LNCAP (cell line): Measurements from ENCODE around the gene ZNF544.

ENCODE experiments used
- TF ChIP-seq, protein P1 (sequence below): fragments of 450-650 bp; IDR thresholded peaks from 2 replicates; pipeline ENCODE4 v1.5.1; 2017; ENCODE audit warnings: mild to moderate bottlenecking

ZNF544 gene

DNA sequence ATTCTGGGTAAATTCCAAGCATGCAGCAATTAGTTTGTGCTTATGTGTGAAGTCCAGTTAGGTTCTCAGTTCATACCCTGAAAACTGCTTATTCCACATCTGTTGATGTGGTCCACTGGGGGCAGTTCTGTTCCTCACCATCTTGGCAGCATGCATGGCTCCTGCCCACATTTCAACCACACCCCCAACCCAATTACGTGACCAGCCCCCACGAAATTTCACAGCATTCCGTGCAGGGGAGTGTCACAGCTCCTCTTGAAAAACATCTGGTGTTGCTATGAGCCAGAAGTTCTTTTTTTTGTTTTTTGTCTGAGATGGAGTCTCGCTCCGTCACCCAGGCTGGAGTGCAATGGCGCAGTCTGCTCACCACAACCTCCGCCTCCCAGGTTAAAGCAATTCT lies 67.4 kb downstream of the ZNF544 start:
- TF ChIP-seq, protein P1, sequence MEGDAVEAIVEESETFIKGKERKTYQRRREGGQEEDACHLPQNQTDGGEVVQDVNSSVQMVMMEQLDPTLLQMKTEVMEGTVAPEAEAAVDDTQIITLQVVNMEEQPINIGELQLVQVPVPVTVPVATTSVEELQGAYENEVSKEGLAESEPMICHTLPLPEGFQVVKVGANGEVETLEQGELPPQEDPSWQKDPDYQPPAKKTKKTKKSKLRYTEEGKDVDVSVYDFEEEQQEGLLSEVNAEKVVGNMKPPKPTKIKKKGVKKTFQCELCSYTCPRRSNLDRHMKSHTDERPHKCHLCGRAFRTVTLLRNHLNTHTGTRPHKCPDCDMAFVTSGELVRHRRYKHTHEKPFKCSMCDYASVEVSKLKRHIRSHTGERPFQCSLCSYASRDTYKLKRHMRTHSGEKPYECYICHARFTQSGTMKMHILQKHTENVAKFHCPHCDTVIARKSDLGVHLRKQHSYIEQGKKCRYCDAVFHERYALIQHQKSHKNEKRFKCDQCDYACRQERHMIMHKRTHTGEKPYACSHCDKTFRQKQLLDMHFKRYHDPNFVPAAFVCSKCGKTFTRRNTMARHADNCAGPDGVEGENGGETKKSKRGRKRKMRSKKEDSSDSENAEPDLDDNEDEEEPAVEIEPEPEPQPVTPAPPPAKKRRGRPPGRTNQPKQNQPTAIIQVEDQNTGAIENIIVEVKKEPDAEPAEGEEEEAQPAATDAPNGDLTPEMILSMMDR, result no peak

DNA sequence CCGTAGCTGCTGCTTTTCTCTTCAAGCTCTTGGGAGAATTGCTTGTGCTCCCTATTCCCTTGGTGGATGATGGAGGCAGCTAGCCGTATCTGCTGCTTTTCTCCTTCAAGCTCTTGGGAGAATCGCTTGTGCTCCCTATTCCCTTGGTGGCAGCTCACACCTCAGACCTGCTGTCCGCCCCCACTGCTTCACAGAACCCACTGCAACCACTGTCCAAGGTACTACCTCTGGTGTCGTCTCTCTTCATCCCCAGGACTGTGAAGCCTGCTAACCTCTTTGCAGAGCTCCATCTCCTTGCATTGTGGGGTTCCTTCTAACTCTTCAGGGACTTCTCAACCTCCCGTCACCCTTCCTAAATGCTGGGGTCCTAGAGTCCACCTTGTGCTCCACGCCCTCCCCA lies 71.9 kb downstream of the ZNF544 start:
- TF ChIP-seq, protein P1, result no peak

DNA sequence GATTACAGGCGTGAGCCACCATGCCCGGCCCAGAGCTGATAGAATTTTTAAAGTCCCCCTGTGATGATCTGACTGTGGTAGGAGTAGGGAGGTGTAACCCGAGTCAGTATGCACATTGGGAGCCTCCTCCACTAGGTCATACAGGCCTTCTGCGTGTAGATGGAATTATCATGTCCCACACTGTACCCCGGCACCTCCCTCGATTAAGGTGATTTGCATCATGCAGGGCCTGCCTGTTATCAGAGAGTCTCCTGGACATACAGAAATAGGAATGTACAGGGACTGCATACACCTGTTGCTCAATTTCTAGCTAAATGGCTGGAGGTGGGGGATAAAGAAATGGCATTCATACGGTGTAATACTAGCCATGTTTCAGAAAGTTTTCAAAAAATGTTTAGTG lies 75.5 kb downstream of the ZNF544 start:
- TF ChIP-seq, protein P1, result no peak

- TF ChIP-seq, protein P1, result no peak
Observed at GRCh38 chr19:58304748-58305064, 76.0 kb downstream of the ZNF544 start.

GRCh38 chr19:58305065-58305931 lies 76.6 kb downstream of the ZNF544 start, which contains the start of gene ERVK3-1:
ERVK3-1 (plus strand) TSS chr19:58305377; CDS start chr19:58312169, 6,792 bp downstream.
- TF ChIP-seq, protein P1, result no peak

DNA sequence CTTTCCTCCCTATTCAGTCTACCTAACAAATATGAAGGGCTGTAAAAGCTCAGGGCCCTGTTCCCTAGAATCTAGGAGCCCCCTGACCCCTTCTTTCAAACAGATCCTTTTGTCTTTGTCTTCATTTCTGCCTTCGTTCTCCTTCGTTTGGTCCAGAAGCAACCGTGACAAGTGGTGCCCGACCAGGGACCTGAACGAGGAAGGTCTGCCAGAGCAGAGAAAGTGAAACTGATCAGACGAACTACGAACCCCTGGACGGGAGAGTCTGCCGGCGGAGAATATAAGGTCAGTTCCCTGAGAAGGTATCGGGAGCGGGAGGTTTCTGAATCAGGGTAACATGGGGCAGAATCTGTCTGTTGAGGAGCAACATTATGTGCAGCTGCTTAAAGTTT lies 77.2 kb downstream of the ZNF544 start:
- TF ChIP-seq, protein P1, result no peak

DNA sequence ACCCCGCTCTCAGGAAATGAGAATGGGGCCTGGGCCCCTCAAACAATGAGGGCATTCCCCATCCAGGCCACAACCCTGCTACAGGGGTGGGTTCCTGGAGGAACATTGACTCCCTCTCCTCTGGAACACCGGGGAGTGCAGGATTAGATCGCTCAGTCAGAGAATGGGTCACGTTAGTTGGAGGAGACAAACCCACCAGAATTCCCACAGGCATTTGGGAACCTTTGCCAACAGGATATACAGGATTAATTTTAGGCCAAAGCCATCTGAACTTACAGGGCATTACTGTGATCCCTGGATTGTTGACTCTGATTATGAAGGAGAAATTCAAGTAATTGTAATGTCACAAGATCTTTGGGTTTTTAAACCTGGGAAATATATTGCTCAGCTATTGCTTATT lies 79.0 kb downstream of the ZNF544 start:
- TF ChIP-seq, protein P1, result no peak
